AG09319 (cell line): ENCODE data around the gene DENND4A.

Experiments
- DNase-seq: peaks from one replicate; pipeline ENCODE4 v3.0.0-alpha.2; 2010; ENCODE audit warnings: low read depth; ENCODE audit errors: extremely low read depth
- CTCF ChIP-seq: IDR thresholded peaks from 2 replicates; pipeline ENCODE4 v1.5.1; 2011; ENCODE audit warnings: low read depth, mild to moderate bottlenecking, inconsistent platforms, low read length, moderate library complexity

DENND4A gene

GRCh38 chr15:65724464-65725215 lies 67.5 kb downstream of the DENND4A start:
- DNase-seq: no peak
- TF ChIP-seq CTCF: no peak

- DNase-seq: no peak
- TF ChIP-seq CTCF: no peak
These were observed 68.2 kb downstream of the DENND4A start for GRCh38 chr15:65723876-65724275.

- DNase-seq: no peak
- TF ChIP-seq CTCF: no peak
These were observed 69.9 kb downstream of the DENND4A start for GRCh38 chr15:65722191-65722590.

GRCh38 chr15:65712415-65712814 lies 79.7 kb downstream of the DENND4A start:
- no peak for TF ChIP-seq CTCF

GRCh38 chr15:65695081-65695480 lies 97.0 kb downstream of the DENND4A start:
- DNase-seq: no peak
- no peak for TF ChIP-seq CTCF

More at GRCh38 chr15:65712415-65712814, 79.7 kb downstream of the DENND4A start:
- no peak for DNase-seq

- no peak for DNase-seq
- TF ChIP-seq CTCF: no peak
These were observed 101.3 kb downstream of the DENND4A start for GRCh38 chr15:65690778-65691177.

- no peak for TF ChIP-seq CTCF
- no peak for DNase-seq
These were observed 101.9 kb downstream of the DENND4A start for GRCh38 chr15:65690173-65690572.
